GM20000 (cell line): ENCODE results near the gene LZTS3.

Source experiments
- DNase-seq: peaks from one replicate; pipeline ENCODE4 v3.0.0; 2012; ENCODE audit warnings: low spot score
- CTCF ChIP-seq: IDR thresholded peaks from 2 replicates; pipeline ENCODE4 v1.5.1; 2012; ENCODE audit warnings: mild to moderate bottlenecking, control low read depth; ENCODE audit errors: extremely low read depth, missing control alignments

The LZTS3 gene

GRCh38 chr20:3115190-3116107 is 57.9 kb downstream of the LZTS3 start:
- DNase-seq = peak; percentile 82
- no peak for TF ChIP-seq CTCF
